A673 (cell line): ENCODE data around the gene ZNF418. TPM values are rescaled to one million over a fixed set of nuclear protein-coding genes. Genes with fewer than 3 reads are reported as not detected.
A peak's percentile ranks its signal among the peaks of the same experiment; 100 is the strongest.

Source experiments
- BruUV-seq: library from RNA; stranded (reverse); fragments of 400-500 nt; replicated peaks from 2 replicates; lab custom pipeline; 2021; lab: Mats Ljungman, UMichigan
- CTCF ChIA-PET: fragments of 300-600 bp; sonication (Branson Sonifier 250); formaldehyde crosslinking; loops from one replicate; lab custom pipeline; 2022; ENCODE audit warnings: antibody characterized with exemption; lab: Charles Lee
- POLR2A ChIA-PET: fragments of 300-600 bp; sonication (Branson Sonifier 250); formaldehyde crosslinking; loops from one replicate; lab custom pipeline; 2022; ENCODE audit warnings: antibody characterized with exemption; ENCODE audit not compliant: low non-redundant PET; lab: Charles Lee
- DNase-seq: peaks from one replicate; pipeline ENCODE4 v3.0.0-alpha.2; 2015; ENCODE audit warnings: low spot score
- H3K27ac ChIP-seq: fragments of 200-600 bp; sonication (generic); 2 replicates; pipeline ENCODE4 v1.5.1; 2016; ENCODE audit warnings: mixed run types, low read depth, mild to moderate bottlenecking, mixed read lengths, antibody characterized with exemption, low read length; ENCODE audit not compliant: poor library complexity, severe bottlenecking
- H3K27me3 ChIP-seq: fragments of 200-600 bp; sonication (generic); replicated peaks from 2 replicates; pipeline ENCODE4 v1.6.1; 2017; ENCODE audit warnings: mixed run types, low read depth, mild to moderate bottlenecking, mixed read lengths, antibody characterized with exemption, low read length; ENCODE audit not compliant: insufficient read depth, poor library complexity
- H3K36me3 ChIP-seq: fragments of 200-600 bp; sonication (generic); 2 replicates; pipeline ENCODE4 v1.6.1; 2016; ENCODE audit warnings: mixed run types, mild to moderate bottlenecking, mixed read lengths, antibody characterized with exemption, low read length; ENCODE audit not compliant: insufficient read depth, poor library complexity, severe bottlenecking
- H3K4me1 ChIP-seq: fragments of 200-600 bp; sonication (generic); 2 replicates; pipeline ENCODE4 v1.6.1; 2017; ENCODE audit warnings: mixed run types, mild to moderate bottlenecking, mixed read lengths, antibody characterized with exemption, low read length; ENCODE audit not compliant: insufficient read depth, poor library complexity, severe bottlenecking
- H3K4me3 ChIP-seq: fragments of 200-600 bp; sonication (generic); 2 replicates; pipeline ENCODE4 v1.5.1; 2016; ENCODE audit warnings: low read depth, mixed run types, mild to moderate bottlenecking, mixed read lengths, low read length; ENCODE audit not compliant: poor library complexity, severe bottlenecking
- H3K9me3 ChIP-seq: fragments of 200-600 bp; sonication (generic); 2 replicates; pipeline ENCODE4 v1.6.1; 2016; ENCODE audit warnings: mixed run types, low read depth, mild to moderate bottlenecking, mixed read lengths, antibody characterized with exemption, low read length; ENCODE audit not compliant: poor library complexity, severe bottlenecking
- CTCF ChIP-seq: fragments of 300-800, 200-600 bp; sonication (generic); conservative IDR thresholded peaks from 2 replicates; pipeline ENCODE4 v1.5.1; 2017; ENCODE audit warnings: low read depth, mild to moderate bottlenecking, antibody characterized with exemption, low read length, moderate library complexity, mixed read lengths
- EZH2 ChIP-seq: fragments of 200-600 bp; sonication (generic); IDR thresholded peaks from 2 replicates; pipeline ENCODE4 v1.6.1; 2017; ENCODE audit warnings: borderline replicate concordance, low read depth, mild to moderate bottlenecking, mixed read lengths, antibody characterized with exemption, low read length; ENCODE audit not compliant: poor library complexity, severe bottlenecking
- intact Hi-C: fragments of 100-400 bp; cut with micrococcal nuclease; formaldehyde crosslinking; loops from one replicate; pipeline ENCODE4 v1.10.0; 2022; ENCODE audit not compliant: unreplicated experiment
- total RNA-seq: library from RNA; stranded (reverse); gene quantifications from 2 replicates; pipeline ENCODE4 v1.2.3, GENCODE V29; 2021

The ZNF418 gene
- total RNA-seq, 1 experiment from 2014 or later = 16.9 TPM

GRCh38 chr19:57947088-57947418, 11.9 kb upstream of the ZNF418 start:
- ChIA-PET CTCF (no interaction called here), POLR2A (no interaction called here)
- peak overlapping the region; percentile 72 for H3K4me3 ChIP-seq
- H3K36me3 ChIP-seq = peaks cover 20% of the 10 kb centered on the region
- H3K4me1 ChIP-seq = no peaks in the 10 kb centered on the region
- H3K9me3 ChIP-seq = peaks cover 42% of the 10 kb centered on the region
- no TSS peak for BruUV-seq
- H3K27me3 ChIP-seq = no peaks in the 10 kb centered on the region
- TF ChIP-seq CTCF = no peak
- no peak for TF ChIP-seq EZH2
- no peak for DNase-seq
- intact Hi-C loops = no loop called here
- H3K27ac ChIP-seq = peak overlapping the region; percentile 66

- BruUV-seq = no TSS peak
- POLR2A ChIA-PET = no interaction called here
- H3K36me3 ChIP-seq = peaks cover 27% of the 10 kb centered on the region
- DNase-seq = no peak
- H3K4me1 ChIP-seq = no peaks in the 10 kb centered on the region
- intact Hi-C loops = no loop called here
- H3K27me3 ChIP-seq = no peaks in the 10 kb centered on the region
- H3K9me3 ChIP-seq = peaks cover 49% of the 10 kb centered on the region
- TF ChIP-seq CTCF (no peak), EZH2 (no peak)
- peak overlapping the region; percentile 66 for H3K27ac ChIP-seq
- H3K4me3 ChIP-seq = peak overlapping the region; percentile 72
- CTCF ChIA-PET = no interaction called here
Observed at GRCh38 chr19:57946316-57946715, 11.1 kb upstream of the ZNF418 start.

GRCh38 chr19:57941593-57941992, 6.4 kb upstream of the ZNF418 start:
- DNase-seq = no peak
- ChIA-PET CTCF (no interaction called here), POLR2A (no interaction called here)
- Histone ChIP-seq H3K4me3 (no peak overlapping the region), H3K36me3 (peaks cover 41% of the 10 kb centered on the region), H3K27me3 (no peaks in the 10 kb centered on the region), H3K27ac (no peak overlapping the region), H3K4me1 (no peaks in the 10 kb centered on the region), H3K9me3 (peaks cover 53% of the 10 kb centered on the region)
- BruUV-seq = no TSS peak
- TF ChIP-seq EZH2 = no peak
- TF ChIP-seq CTCF = no peak
- intact Hi-C loops = no loop called here
